HepG2 (cell line): ENCODE data around the gene PRKACA. TPM values are rescaled to one million over a fixed set of nuclear protein-coding genes. Genes with fewer than 3 reads are reported as not detected.

Source experiments
- EHMT2 ChIP-seq: fragments of 200-600 bp; sonication (generic); IDR thresholded peaks from 2 replicates; pipeline ENCODE4 v1.7.0; 2017; ENCODE audit warnings: antibody characterized with exemption, low read depth, low read length, borderline replicate concordance
- GZF1 ChIP-seq: sonication (generic); formaldehyde crosslinking; IDR thresholded peaks from 2 replicates; pipeline ENCODE4 v1.5.1; 2020; ENCODE audit warnings: mild to moderate bottlenecking, missing genetic modification reagents
- HNF4A ChIP-seq: sonication (generic); formaldehyde crosslinking; IDR thresholded peaks from 2 replicates; pipeline ENCODE4 v1.4.0; 2020; ENCODE audit warnings: missing genetic modification reagents
- KDM4B ChIP-seq: sonication (generic); formaldehyde crosslinking; IDR thresholded peaks from 2 replicates; pipeline ENCODE4 v1.4.0; 2020; ENCODE audit warnings: missing genetic modification reagents
- KLF6 ChIP-seq: IDR thresholded peaks from 2 replicates; pipeline ENCODE4 v1.8.0; 2016; ENCODE audit warnings: missing biosample characterization, missing genetic modification reagents
- MZF1 ChIP-seq: sonication (generic); formaldehyde crosslinking; IDR thresholded peaks from 2 replicates; pipeline ENCODE4 v1.8.1; 2023; ENCODE audit warnings: mild to moderate bottlenecking, missing genetic modification reagents, borderline replicate concordance
- NR2F2 ChIP-seq: IDR thresholded peaks from 2 replicates; pipeline ENCODE4 v1.6.1; 2012; ENCODE audit warnings: low read depth, inconsistent platforms, borderline replicate concordance
- RBM39 ChIP-seq: fragments of 200-400 bp; formaldehyde crosslinking; IDR thresholded peaks from one replicate; pipeline ENCODE4 v1.6.1; 2018; ENCODE audit warnings: antibody characterized with exemption, mild to moderate bottlenecking, low read depth, low read length; ENCODE audit not compliant: poor library complexity, severe bottlenecking
- RXRA ChIP-seq: sonication (generic); formaldehyde crosslinking; IDR thresholded peaks from 2 replicates; pipeline ENCODE4 v1.5.1; 2020; ENCODE audit warnings: missing genetic modification reagents
- SOX13 ChIP-seq, 3 experiments: fragments of 450-650 bp in 1 of 3; sonication (generic) in 1 of 3; formaldehyde crosslinking in 1 of 3; IDR thresholded peaks in 2 of 3; conservative IDR thresholded peaks in 1 of 3; 2 replicates each; pipeline versions ENCODE4 v1.5.0 to v1.6.1; 2016 to 2020; ENCODE audit warnings: antibody characterized with exemption in 1 of 3, mild to moderate bottlenecking in 1 of 3, missing compliant biosample characterization in 1 of 3, missing genetic modification reagents in 1 of 3, moderate library complexity in 1 of 3
- WIZ ChIP-seq: sonication (generic); formaldehyde crosslinking; IDR thresholded peaks from 2 replicates; pipeline ENCODE4 v1.5.1; 2020; ENCODE audit warnings: mild to moderate bottlenecking, missing genetic modification reagents
- ZNF563 ChIP-seq: sonication (generic); formaldehyde crosslinking; IDR thresholded peaks from 2 replicates; pipeline ENCODE4 v1.8.0; 2022; ENCODE audit warnings: mild to moderate bottlenecking, moderate library complexity, missing genetic modification reagents
- ZNF614 ChIP-seq: IDR thresholded peaks from 2 replicates; pipeline ENCODE4 v1.6.1; 2018; ENCODE audit warnings: missing biosample characterization, missing genetic modification reagents, inconsistent platforms, borderline replicate concordance
- ZNF644 ChIP-seq: IDR thresholded peaks from 2 replicates; pipeline ENCODE4 v1.6.1; 2016; ENCODE audit warnings: low read depth
- ZNF775 ChIP-seq: sonication (generic); formaldehyde crosslinking; IDR thresholded peaks from 2 replicates; pipeline ENCODE4 v1.4.0; 2020; ENCODE audit warnings: missing genetic modification reagents, mild to moderate bottlenecking, moderate library complexity, borderline replicate concordance
- polyA plus RNA-seq, 8 experiments: library from polyadenylated mRNA; depleted of rRNA in 3 of 8; stranded (reverse) in 7 of 8; unstranded in 1 of 8; fragments of >200 nt; fragmentation: Illumina TruSeq in 4 of 8; extraction: Trizol in 4 of 8; gene quantifications; 2 replicates each; pipeline versions ENCODE4 v1.2.1 to v1.2.3, GENCODE V29; 2011 to 2016; ENCODE audit warnings: low read depth in 4 of 8, missing spikeins in 1 of 8, mixed read lengths in 1 of 8; ENCODE audit not compliant: insufficient read depth in 1 of 8
- total RNA-seq, 5 experiments: library from RNA; depleted of rRNA; stranded (reverse); fragments of >200 nt; fragmentation: Illumina TruSeq; extraction: Trizol; gene quantifications; 2 replicates each; pipeline ENCODE4 v1.2.3, GENCODE V29; 2016; ENCODE audit warnings: low read depth in 1 of 5
- TF ChIP-seq, protein P1 (sequence below): IDR thresholded peaks from 2 replicates; pipeline ENCODE4 v1.6.1; 2012; ENCODE audit warnings: low read depth, low read length, improper control_type of control experiment
- TF ChIP-seq, protein P2 (sequence below): sonication (generic); formaldehyde crosslinking; IDR thresholded peaks from 2 replicates; pipeline ENCODE4 v1.8.0; 2022; ENCODE audit warnings: low read depth, missing genetic modification reagents
- TF ChIP-seq, protein P3 (sequence below): sonication (generic); formaldehyde crosslinking; IDR thresholded peaks from 2 replicates; pipeline ENCODE4 v1.5.0; 2020; ENCODE audit warnings: missing genetic modification reagents
- TF ChIP-seq, protein P4 (sequence below): sonication (generic); formaldehyde crosslinking; IDR thresholded peaks from 2 replicates; pipeline ENCODE4 v1.5.0; 2020; ENCODE audit warnings: mild to moderate bottlenecking, missing genetic modification reagents
- TF ChIP-seq, protein P5 (sequence below): sonication (generic); formaldehyde crosslinking; IDR thresholded peaks from 2 replicates; pipeline ENCODE4 v1.5.0; 2020; ENCODE audit warnings: missing genetic modification reagents

PRKACA gene
- total and polyA plus RNA-seq, 2 of the 13 experiments (the other 11 are each of a cell fraction or from before 2014, with no cell fraction given), result 11.0 to 18.2 TPM

DNA sequence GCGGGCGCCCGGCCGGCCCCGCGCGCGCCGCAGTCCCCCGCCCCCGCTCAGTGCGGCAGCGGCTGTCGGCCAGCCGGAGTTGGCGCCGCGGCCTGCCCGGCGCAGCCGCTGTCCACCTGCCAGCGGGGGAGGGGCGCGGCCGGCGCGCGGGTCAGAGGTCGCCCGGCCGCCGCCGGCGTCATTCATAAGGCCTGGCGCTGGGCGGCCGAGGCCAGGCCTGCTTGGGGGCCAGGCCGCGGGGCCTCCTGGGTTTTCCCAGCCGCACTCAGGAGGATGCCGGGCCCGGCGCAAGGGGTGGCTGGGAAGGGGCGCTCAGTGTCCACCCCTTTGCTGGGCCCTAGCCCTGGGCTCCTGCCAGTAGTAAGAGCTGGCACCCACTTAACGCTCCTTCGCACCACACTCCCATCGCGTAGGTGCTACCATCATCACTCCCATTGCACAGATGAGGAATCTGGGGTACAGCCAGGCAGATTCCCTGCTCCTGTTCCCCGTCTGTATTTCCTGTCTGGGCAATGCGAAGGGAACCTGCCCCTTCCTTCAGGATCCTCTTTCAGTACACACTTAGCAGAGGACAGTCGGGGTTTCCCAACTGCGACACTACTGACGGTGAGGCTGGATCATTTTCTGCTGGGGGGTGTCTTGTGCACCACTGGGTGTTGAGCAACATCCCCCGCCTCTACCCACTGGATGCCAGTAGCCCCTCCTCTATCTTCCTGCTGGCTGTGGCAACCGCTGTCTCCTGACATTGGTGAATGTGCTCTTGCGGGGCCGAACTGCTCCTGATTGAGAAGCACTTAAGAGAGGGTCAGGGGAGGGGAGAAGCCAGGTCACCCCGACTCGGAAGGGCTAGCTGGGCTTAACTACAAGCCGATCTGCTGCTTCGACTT lies 846 bp upstream of the PRKACA start (continued):
- TF ChIP-seq, protein P1, sequence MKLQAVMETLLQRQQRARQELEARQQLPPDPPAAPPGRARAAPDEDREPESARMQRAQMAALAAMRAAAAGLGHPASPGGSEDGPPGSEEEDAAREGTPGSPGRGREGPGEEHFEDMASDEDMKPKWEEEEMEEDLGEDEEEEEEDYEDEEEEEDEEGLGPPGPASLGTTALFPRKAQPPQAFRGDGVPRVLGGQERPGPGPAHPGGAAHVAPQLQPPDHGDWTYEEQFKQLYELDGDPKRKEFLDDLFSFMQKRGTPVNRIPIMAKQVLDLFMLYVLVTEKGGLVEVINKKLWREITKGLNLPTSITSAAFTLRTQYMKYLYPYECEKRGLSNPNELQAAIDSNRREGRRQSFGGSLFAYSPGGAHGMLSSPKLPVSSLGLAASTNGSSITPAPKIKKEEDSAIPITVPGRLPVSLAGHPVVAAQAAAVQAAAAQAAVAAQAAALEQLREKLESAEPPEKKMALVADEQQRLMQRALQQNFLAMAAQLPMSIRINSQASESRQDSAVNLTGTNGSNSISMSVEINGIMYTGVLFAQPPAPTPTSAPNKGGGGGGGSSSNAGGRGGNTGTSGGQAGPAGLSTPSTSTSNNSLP, result no peak
- TF ChIP-seq KDM4B (CRISPR knock-in tag) (0 out of 2 replicates have a peak, but pooled peaks have one; percentile 20), NR2F2 (peak; percentile 43; the same call in 1 of the 2 replicates), SOX13 (IDR thresholded peaks at IDR 0.05) (no peak), SOX13 (CRISPR knock-in tag; conservative IDR thresholded peaks at IDR 0.05 in 1 of 2, IDR thresholded peaks at IDR 0.05 in 1 of 2) (no peak; a peak in 1 of 4 replicates), KLF6 (CRISPR knock-in tag) (no peak), ZNF563 (peak; percentile 51; the same call in 1 of the 2 replicates), ZNF614 (CRISPR knock-in tag) (0 out of 2 replicates have a peak, but pooled peaks have one; percentile 23), RBM39 (peak; percentile 49), WIZ (CRISPR knock-in tag) (no peak), HNF4A (CRISPR knock-in tag) (no peak), EHMT2 (no peak), MZF1 (CRISPR knock-in tag) (no peak), ZNF644 (no peak), ZNF775 (CRISPR knock-in tag) (no peak), RXRA (CRISPR knock-in tag) (peak; percentile 19; the same call in 1 of the 2 replicates), GZF1 (CRISPR knock-in tag) (peak; percentile 34; the same call in 1 of the 2 replicates)
- TF ChIP-seq, protein P2, sequence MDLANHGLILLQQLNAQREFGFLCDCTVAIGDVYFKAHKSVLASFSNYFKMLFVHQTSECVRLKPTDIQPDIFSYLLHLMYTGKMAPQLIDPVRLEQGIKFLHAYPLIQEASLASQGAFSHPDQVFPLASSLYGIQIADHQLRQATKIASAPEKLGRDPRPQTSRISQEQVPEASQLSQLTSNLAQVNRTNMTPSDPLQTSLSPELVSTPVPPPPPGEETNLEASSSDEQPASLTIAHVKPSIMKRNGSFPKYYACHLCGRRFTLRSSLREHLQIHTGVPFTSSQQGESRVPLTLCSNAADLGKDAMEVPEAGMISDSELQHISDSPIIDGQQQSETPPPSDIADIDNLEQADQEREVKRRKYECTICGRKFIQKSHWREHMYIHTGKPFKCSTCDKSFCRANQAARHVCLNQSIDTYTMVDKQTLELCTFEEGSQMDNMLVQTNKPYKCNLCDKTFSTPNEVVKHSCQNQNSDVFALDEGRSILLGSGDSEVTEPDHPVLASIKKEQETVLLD (CRISPR knock-in tag), result peak; percentile 96
- TF ChIP-seq, protein P3, sequence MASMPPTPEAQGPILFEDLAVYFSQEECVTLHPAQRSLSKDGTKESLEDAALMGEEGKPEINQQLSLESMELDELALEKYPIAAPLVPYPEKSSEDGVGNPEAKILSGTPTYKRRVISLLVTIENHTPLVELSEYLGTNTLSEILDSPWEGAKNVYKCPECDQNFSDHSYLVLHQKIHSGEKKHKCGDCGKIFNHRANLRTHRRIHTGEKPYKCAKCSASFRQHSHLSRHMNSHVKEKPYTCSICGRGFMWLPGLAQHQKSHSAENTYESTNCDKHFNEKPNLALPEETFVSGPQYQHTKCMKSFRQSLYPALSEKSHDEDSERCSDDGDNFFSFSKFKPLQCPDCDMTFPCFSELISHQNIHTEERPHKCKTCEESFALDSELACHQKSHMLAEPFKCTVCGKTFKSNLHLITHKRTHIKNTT (CRISPR knock-in tag), result 0 out of 2 replicates have a peak, but pooled peaks have one; percentile 72
- TF ChIP-seq, protein P4, sequence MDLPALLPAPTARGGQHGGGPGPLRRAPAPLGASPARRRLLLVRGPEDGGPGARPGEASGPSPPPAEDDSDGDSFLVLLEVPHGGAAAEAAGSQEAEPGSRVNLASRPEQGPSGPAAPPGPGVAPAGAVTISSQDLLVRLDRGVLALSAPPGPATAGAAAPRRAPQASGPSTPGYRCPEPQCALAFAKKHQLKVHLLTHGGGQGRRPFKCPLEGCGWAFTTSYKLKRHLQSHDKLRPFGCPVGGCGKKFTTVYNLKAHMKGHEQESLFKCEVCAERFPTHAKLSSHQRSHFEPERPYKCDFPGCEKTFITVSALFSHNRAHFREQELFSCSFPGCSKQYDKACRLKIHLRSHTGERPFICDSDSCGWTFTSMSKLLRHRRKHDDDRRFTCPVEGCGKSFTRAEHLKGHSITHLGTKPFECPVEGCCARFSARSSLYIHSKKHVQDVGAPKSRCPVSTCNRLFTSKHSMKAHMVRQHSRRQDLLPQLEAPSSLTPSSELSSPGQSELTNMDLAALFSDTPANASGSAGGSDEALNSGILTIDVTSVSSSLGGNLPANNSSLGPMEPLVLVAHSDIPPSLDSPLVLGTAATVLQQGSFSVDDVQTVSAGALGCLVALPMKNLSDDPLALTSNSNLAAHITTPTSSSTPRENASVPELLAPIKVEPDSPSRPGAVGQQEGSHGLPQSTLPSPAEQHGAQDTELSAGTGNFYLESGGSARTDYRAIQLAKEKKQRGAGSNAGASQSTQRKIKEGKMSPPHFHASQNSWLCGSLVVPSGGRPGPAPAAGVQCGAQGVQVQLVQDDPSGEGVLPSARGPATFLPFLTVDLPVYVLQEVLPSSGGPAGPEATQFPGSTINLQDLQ (CRISPR knock-in tag), result peak; percentile 40; the same call in 1 of the 2 replicates
- TF ChIP-seq, protein P5, sequence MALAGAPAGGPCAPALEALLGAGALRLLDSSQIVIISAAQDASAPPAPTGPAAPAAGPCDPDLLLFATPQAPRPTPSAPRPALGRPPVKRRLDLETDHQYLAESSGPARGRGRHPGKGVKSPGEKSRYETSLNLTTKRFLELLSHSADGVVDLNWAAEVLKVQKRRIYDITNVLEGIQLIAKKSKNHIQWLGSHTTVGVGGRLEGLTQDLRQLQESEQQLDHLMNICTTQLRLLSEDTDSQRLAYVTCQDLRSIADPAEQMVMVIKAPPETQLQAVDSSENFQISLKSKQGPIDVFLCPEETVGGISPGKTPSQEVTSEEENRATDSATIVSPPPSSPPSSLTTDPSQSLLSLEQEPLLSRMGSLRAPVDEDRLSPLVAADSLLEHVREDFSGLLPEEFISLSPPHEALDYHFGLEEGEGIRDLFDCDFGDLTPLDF, result no peak
